GM23248 (cell line): ENCODE results near the gene TRIM17.

Experiments
- EZH2 ChIP-seq: fragments of 200-600 bp; sonication (generic); IDR thresholded peaks from 2 replicates; pipeline ENCODE4 v1.6.1; 2018; ENCODE audit warnings: antibody characterized with exemption, mild to moderate bottlenecking; ENCODE audit not compliant: insufficient read depth, poor library complexity, severe bottlenecking
- EZH2phosphoT487 ChIP-seq: fragments of 200-600 bp; sonication (generic); IDR thresholded peaks from 2 replicates; pipeline ENCODE4 v1.6.1; 2018; ENCODE audit warnings: antibody characterized with exemption, moderate library complexity, mild to moderate bottlenecking, low read depth; ENCODE audit not compliant: insufficient read depth

- no peak for TF ChIP-seq EZH2phosphoT487
- no peak for TF ChIP-seq EZH2
Measured at GRCh38 chr1:228364068-228364705, 52.5 kb downstream of the TRIM17 start.
